GM12874 (cell line): ENCODE results near the gene ITPRIPL2.

ENCODE experiments used
- TF ChIP-seq, protein P1 (sequence below): IDR thresholded peaks from 2 replicates; pipeline ENCODE4 v1.5.1; 2011; ENCODE audit warnings: low read depth, mild to moderate bottlenecking, control low read depth, low read length, moderate library complexity; ENCODE audit not compliant: insufficient read depth

Gene ITPRIPL2

GRCh38 chr16:19113577-19114358 is at the start of gene ITPRIPL2:
Gene ITPRIPL2, plus strand, starts transcription at chr16:19113964. Its CDS starts 498 bp downstream, at chr16:19114462.
- TF ChIP-seq, protein P1, sequence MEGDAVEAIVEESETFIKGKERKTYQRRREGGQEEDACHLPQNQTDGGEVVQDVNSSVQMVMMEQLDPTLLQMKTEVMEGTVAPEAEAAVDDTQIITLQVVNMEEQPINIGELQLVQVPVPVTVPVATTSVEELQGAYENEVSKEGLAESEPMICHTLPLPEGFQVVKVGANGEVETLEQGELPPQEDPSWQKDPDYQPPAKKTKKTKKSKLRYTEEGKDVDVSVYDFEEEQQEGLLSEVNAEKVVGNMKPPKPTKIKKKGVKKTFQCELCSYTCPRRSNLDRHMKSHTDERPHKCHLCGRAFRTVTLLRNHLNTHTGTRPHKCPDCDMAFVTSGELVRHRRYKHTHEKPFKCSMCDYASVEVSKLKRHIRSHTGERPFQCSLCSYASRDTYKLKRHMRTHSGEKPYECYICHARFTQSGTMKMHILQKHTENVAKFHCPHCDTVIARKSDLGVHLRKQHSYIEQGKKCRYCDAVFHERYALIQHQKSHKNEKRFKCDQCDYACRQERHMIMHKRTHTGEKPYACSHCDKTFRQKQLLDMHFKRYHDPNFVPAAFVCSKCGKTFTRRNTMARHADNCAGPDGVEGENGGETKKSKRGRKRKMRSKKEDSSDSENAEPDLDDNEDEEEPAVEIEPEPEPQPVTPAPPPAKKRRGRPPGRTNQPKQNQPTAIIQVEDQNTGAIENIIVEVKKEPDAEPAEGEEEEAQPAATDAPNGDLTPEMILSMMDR: no peak

DNA sequence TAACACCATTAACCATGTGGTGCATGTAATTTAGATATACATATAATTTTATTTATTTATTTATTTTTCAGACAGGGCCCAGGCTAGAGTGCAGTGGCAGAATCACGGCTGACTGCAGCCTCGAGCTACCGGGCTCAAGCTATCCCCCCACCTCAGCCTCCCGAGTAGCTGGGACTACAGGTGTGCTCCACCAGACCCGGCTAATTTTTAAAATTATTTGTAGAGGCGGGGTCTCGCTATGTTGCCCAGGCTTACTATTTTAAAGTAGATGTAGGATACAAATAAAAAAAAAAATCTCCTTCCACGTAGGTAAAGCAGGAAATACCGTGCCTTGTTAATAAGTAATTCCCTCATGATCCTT is 46.8 kb upstream of the ITPRIPL2 start:
- TF ChIP-seq, protein P1: no peak

DNA sequence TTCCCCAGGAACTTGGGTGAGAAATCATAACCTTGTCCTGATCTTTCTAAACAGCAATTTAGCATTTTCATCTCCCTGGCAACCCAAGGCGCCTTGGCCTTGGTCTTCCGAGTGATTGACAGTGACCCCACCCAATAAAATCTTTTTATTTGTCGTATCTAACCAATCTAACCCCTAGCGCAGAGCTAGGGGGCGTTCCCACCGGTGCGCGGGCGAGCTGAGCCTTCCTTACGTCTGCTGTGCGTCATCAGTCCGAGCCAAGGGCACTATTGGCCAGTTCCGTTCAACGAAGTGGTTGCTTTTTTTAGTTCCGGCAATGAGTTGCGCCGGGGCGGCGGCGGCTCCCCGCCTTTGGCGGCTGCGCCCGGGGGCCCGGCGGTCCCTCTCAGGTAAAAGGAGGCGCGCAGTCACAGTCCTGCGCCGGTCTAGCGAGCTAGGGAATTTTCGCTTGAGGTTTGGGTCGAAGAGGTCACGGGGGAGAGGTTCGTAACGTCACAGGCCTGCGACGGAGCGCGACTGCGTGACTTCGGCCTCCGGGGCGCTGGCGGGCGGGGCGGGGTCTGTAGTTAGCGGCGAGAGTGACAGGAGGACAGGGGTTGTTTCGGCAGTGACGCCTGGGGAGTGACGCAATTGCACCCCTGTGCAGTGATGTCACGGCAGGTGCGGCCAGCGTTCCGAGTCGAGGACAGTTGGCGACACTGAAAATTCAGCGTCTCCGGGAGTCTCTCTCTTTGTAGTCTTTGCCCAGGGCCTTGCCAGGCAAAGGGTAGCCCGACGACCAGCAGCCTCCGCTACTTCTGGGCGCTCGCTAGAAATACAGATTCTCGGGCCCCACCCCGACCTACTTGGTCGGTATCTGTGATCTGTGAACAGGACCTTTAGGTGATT is 46.2 kb upstream of the ITPRIPL2 start, which contains the start of gene COQ7:
TSS of gene COQ7 (plus strand) at position 266 of the 888 bp plus-strand sequence. CDS start at position 317, 51 bp downstream.
- TF ChIP-seq, protein P1: no peak

- TF ChIP-seq, protein P1: no peak
Measured at GRCh38 chr16:19068237-19068815, 45.4 kb upstream of the ITPRIPL2 start.

DNA sequence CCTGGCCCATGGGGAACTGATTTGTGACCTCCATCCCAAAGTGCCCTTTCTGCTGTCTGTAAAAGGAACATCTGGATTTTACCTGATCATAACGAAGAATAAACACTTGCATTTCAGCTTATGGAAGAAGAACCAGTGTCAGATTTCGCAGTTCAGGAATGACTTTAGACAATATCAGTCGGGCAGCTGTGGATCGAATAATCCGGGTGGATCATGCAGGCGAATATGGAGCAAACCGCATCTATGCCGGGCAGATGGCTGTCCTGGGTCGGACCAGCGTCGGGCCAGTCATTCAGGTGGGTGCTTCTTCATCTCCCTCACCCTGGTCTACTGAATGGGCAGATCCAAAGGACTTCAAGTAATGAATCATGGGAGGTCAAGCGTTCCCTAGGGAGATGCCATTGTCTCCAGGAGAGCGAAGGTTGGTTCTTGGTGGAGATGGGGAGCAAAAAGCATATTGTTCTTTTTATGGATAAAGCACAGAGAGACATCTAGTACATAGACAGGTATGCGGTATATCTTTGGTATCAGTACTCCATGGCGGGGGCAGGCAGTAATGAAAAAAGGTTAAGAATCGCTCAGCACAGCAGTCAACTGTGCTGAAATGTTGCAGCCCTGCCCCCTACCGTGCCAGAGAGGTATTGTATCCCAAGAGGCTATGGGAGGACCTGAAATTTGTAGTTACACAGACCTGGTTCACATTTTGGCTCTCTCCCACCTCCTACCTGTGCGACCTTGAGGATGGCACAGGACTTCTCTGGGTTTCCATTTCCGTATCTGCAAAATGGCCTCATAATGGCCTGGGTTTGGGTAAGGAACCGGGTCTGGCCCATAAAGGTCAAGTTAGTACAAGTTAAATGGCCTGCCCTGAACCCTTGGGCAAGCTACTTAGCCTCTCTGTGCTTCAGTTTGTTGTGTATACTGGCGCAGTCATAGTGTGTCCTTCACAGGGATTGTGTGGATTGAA is 41.7 kb upstream of the ITPRIPL2 start:
- TF ChIP-seq, protein P1: peak; percentile 74

DNA sequence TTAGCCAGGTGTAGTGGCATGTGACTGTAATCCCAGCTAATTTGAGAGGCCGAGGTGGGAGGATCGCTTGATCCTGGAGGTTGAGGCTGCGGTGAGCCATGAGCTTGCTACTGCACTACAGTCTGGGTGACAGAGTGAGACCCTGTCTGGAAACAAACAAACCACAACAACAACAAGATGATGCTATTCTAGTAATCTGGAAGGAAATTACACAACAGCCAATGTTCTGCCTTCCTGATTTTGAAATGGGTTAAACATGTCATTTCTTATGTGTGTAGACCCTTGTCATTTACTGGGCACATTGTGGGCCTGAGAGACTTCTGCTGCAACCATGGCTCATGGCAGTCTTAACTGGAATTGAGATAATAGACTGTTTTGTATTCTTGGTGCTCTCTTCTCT is 40.4 kb upstream of the ITPRIPL2 start:
- TF ChIP-seq, protein P1: no peak
